Measurements from ENCODE around the gene RNU1-2.

DNA sequence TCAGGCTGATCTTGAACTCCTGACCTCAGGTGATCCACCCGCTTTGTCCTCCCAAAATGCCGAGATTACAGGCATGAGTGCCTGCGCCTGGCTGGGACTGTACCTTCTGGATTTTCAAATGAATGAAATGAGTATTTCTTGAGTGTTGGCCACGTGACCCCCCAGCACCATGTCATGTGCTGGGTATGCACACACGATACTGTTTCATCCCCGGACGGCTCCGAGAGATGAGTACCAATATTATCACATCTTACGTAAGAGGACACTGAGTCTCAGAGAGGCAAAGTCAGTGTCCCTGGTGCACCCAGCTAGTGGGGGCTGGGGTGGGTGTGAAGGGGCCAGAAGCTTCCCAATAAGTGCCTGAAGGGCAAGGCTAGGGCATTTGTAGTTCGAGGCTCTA lies 25.2 kb downstream of the RNU1-2 start:
- TF ChIP-seq EZH2phosphoT487 (IDR thresholded peaks at IDR 0.05; ENCODE audit: borderline replicate concordance) (no peak), CTCF (conservative IDR thresholded peaks at IDR 0.05; ENCODE audit: low read length) (no peak)
